GM12878 (cell line): Measurements from ENCODE around the gene CCDC78.

Source experiments
- EP300 ChIP-seq, 2 experiments: fragments of 150-350 bp in 1 of 2; IDR thresholded peaks; 2 replicates each; pipeline ENCODE4 v1.6.1; 2011 to 2012; ENCODE audit warnings: low read depth in 2 of 2, low read length in 2 of 2, borderline replicate concordance in 1 of 2, improper control_type of control experiment in 1 of 2, inconsistent platforms in 1 of 2; ENCODE audit not compliant: control insufficient read depth in 1 of 2
- SIN3A ChIP-seq: IDR thresholded peaks from 2 replicates; pipeline ENCODE4 v1.6.1; 2012; ENCODE audit warnings: low read depth, low read length, improper control_type of control experiment
- SUPT20H ChIP-seq: IDR thresholded peaks from 2 replicates; pipeline ENCODE4 v1.6.1; 2011; ENCODE audit warnings: low read depth, mild to moderate bottlenecking, low read length, moderate library complexity, borderline replicate concordance; ENCODE audit not compliant: control insufficient read depth
- YY1 ChIP-seq: IDR thresholded peaks from 2 replicates; pipeline ENCODE4 v1.6.1; 2011; ENCODE audit warnings: low read depth, mild to moderate bottlenecking, low read length
- ZNF217 ChIP-seq: fragments of 450-650 bp; IDR thresholded peaks from 2 replicates; pipeline ENCODE4 v1.6.1; 2017; ENCODE audit warnings: antibody characterized with exemption, mild to moderate bottlenecking
- TF ChIP-seq, protein P1 (sequence below): IDR thresholded peaks from 2 replicates; pipeline ENCODE4 v1.6.1; 2012; ENCODE audit warnings: low read depth, low read length, improper control_type of control experiment

DNA sequence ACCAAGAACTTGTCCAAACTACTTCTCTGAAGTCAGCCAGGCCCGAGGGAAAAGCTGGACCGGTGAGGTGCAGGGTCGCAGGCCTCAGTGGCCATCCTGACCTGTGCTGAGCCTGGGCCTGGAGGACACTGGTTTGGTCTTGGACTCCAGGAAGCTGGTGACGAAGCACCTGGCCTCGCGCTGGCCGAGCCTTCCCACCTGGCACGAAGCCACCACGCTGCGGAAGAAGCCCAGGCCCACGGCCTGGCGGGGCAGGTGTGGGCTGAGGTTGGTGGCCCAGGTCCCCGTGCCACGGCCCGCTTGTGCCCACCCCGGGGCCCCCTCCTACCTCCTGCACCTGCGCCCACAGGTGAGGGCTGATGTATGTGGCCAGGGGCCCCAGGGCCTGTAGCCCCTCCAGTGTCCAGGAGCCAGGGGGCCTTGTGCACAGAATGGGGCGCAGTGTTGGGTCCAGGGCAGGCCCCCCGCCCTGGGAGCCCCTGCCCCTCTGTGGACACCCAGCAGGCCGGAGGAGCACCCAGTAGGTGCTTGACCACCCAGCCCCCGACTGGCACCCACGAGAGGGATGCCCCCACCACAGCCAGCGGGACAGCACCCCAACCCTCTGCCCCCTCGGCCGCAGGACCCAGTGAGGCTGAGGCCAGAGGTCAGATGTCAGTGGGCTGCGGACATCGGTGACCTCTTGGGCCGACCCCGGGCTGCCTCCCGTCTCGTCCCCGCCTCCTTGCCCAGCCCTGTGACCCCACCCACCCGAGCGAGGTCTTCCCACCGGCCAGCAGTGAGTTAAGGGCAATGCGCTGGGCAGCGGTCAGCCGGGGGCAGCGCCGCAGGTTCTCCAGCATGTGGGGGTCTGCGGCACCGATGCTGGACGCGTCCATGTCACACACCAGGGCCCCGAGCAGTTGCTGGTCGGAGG, 48.1 kb upstream of the CCDC78 start:
- TF ChIP-seq, protein P1, sequence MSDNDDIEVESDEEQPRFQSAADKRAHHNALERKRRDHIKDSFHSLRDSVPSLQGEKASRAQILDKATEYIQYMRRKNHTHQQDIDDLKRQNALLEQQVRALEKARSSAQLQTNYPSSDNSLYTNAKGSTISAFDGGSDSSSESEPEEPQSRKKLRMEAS = no peak
- TF ChIP-seq YY1 (no peak), SUPT20H (no peak), SIN3A (no peak), EP300 (IDR thresholded peaks at IDR 0.05; ENCODE audit: borderline replicate concordance in 1 of 2, control insufficient read depth in 1 of 2, low read depth in 2 of 2, low read length in 2 of 2) (no peak), ZNF217 (no peak)
